WTC11 (cell line): ENCODE results near the gene ALG6. TPM values are rescaled to one million over a fixed set of nuclear protein-coding genes. Genes with fewer than 3 reads are reported as not detected.

Experiments used
- ATAC-seq: fragments of 200-7000 bp; cut with Tn5 transposase; 2 replicates; pipeline ENCODE4 v1.10.0; 2021; ENCODE audit warnings: mild to moderate bottlenecking, moderate library complexity
- CTCF ChIA-PET: fragments of 300-600 bp; sonication (Branson Sonifier 250); formaldehyde crosslinking; loops from one replicate; lab custom pipeline; 2021; ENCODE audit warnings: antibody characterized with exemption; lab: Charles Lee
- POLR2A ChIA-PET: fragments of 350-600 bp; sonication (Branson Sonifier 250); formaldehyde crosslinking; loops from one replicate; lab custom pipeline; 2021; ENCODE audit warnings: antibody characterized with exemption; lab: Charles Lee
- DNase-seq: peaks from one replicate; pipeline ENCODE4 v3.0.0; 2021; ENCODE audit warnings: low spot score
- H3K27ac Mint-ChIP-seq: 2 replicates; pipeline ENCODE4 v1.8.0; 2021; ENCODE audit warnings: mixed read lengths
- H3K27me3 Mint-ChIP-seq: 2 replicates; pipeline ENCODE4 v1.8.0; 2021; ENCODE audit warnings: low read depth, mild to moderate bottlenecking, moderate library complexity, mixed read lengths
- H3K36me3 Mint-ChIP-seq: 2 replicates; pipeline ENCODE4 v1.8.0; 2021; ENCODE audit warnings: mixed read lengths
- H3K4me1 Mint-ChIP-seq: 2 replicates; pipeline ENCODE4 v1.8.0; 2022; ENCODE audit warnings: mixed read lengths
- H3K4me3 Mint-ChIP-seq: 2 replicates; pipeline ENCODE4 v1.8.0; 2021; ENCODE audit warnings: mild to moderate bottlenecking, moderate library complexity, mixed read lengths
- H3K9me3 Mint-ChIP-seq: 2 replicates; pipeline ENCODE4 v1.8.0; 2021; ENCODE audit warnings: mixed read lengths
- AFF4 ChIP-seq: sonication (generic); formaldehyde crosslinking; IDR thresholded peaks from 2 replicates; pipeline ENCODE4 v1.8.1; 2023; ENCODE audit warnings: mild to moderate bottlenecking, missing genetic modification reagents, borderline replicate concordance
- AR ChIP-seq: fragments of 250-450 bp; sonication (Bioruptor Pico); IDR thresholded peaks from 2 replicates; pipeline ENCODE4 v1.9.0; 2021; ENCODE audit warnings: mild to moderate bottlenecking
- ATF3 ChIP-seq: sonication (generic); formaldehyde crosslinking; conservative IDR thresholded peaks from 2 replicates; pipeline ENCODE4 v1.8.1; 2022; ENCODE audit warnings: mild to moderate bottlenecking, missing genetic modification reagents
- CBFB ChIP-seq: sonication (generic); formaldehyde crosslinking; IDR thresholded peaks from 2 replicates; pipeline ENCODE4 v1.8.1; 2022; ENCODE audit warnings: mild to moderate bottlenecking, low read depth, missing genetic modification reagents
- E2F1 ChIP-seq: sonication (generic); formaldehyde crosslinking; IDR thresholded peaks from 2 replicates; pipeline ENCODE4 v1.8.0; 2022; ENCODE audit warnings: mild to moderate bottlenecking, missing genetic modification reagents
- FOXJ3 ChIP-seq: sonication (generic); formaldehyde crosslinking; IDR thresholded peaks from 2 replicates; pipeline ENCODE4 v1.9.0; 2021; ENCODE audit warnings: missing genetic modification reagents, mild to moderate bottlenecking, borderline replicate concordance
- FOXP1 ChIP-seq: sonication (generic); formaldehyde crosslinking; IDR thresholded peaks from 2 replicates; pipeline ENCODE4 v1.8.0; 2022; ENCODE audit warnings: missing genetic modification reagents, mild to moderate bottlenecking, moderate library complexity, borderline replicate concordance
- GRHL2 ChIP-seq: fragments of 250-450 bp; sonication (Bioruptor Pico); IDR thresholded peaks from 2 replicates; pipeline ENCODE4 v1.8.0; 2022; ENCODE audit warnings: mild to moderate bottlenecking, moderate library complexity; ENCODE audit not compliant: insufficient replicate concordance, severe bottlenecking
- JAZF1 ChIP-seq: fragments of 250-450 bp; sonication (Bioruptor Pico); IDR thresholded peaks from 2 replicates; pipeline ENCODE4 v1.9.0; 2021; ENCODE audit warnings: moderate library complexity, mild to moderate bottlenecking, inconsistent platforms
- MXD4 ChIP-seq: fragments of 250-450 bp; sonication (Bioruptor Pico); IDR thresholded peaks from 2 replicates; pipeline ENCODE4 v1.8.0; 2021; ENCODE audit warnings: mild to moderate bottlenecking, moderate library complexity, borderline replicate concordance
- PREB ChIP-seq: sonication (generic); formaldehyde crosslinking; IDR thresholded peaks from 2 replicates; pipeline ENCODE4 v1.8.1; 2022; ENCODE audit warnings: mild to moderate bottlenecking, missing genetic modification reagents, moderate library complexity, borderline replicate concordance
- RELA ChIP-seq: sonication (generic); formaldehyde crosslinking; IDR thresholded peaks from 2 replicates; pipeline ENCODE4 v1.8.1; 2022; ENCODE audit warnings: missing genetic modification reagents, mild to moderate bottlenecking, borderline replicate concordance
- SMAD4 ChIP-seq: sonication (generic); formaldehyde crosslinking; IDR thresholded peaks from 2 replicates; pipeline ENCODE4 v1.8.0; 2022; ENCODE audit warnings: mild to moderate bottlenecking, missing genetic modification reagents
- SP1 ChIP-seq: sonication (generic); formaldehyde crosslinking; conservative IDR thresholded peaks from 2 replicates; pipeline ENCODE4 v1.8.1; 2022; ENCODE audit warnings: missing genetic modification reagents
- TEAD1 ChIP-seq: sonication (generic); formaldehyde crosslinking; IDR thresholded peaks from 2 replicates; pipeline ENCODE4 v1.8.0; 2022; ENCODE audit warnings: mild to moderate bottlenecking, missing genetic modification reagents
- TEAD4 ChIP-seq: sonication (generic); formaldehyde crosslinking; IDR thresholded peaks from 2 replicates; pipeline ENCODE4 v1.8.0; 2022; ENCODE audit warnings: mild to moderate bottlenecking, missing genetic modification reagents
- ZNF219 ChIP-seq: sonication (generic); formaldehyde crosslinking; IDR thresholded peaks from 2 replicates; pipeline ENCODE4 v1.8.0; 2023; ENCODE audit warnings: missing genetic modification reagents, mild to moderate bottlenecking, borderline replicate concordance
- ZNF423 ChIP-seq: fragments of 250-450 bp; sonication (Bioruptor Pico); IDR thresholded peaks from 2 replicates; pipeline ENCODE4 v2.1.2; 2022; ENCODE audit warnings: mild to moderate bottlenecking, moderate library complexity
- total RNA-seq: library from RNA; stranded (reverse); gene quantifications from 3 replicates; pipeline ENCODE4 v1.2.3, GENCODE V29; 2021

ALG6 gene
- total RNA-seq, 1 experiment from 2014 or later, result 17.6 TPM

- TF ChIP-seq AFF4 (CRISPR knock-in tag), result no peak
Measured at GRCh38 chr1:63362073-63362472, 5.4 kb upstream of the ALG6 start (continued).

GRCh38 chr1:63362578-63362977 is 4.8 kb upstream of the ALG6 start:
- no peak for TF ChIP-seq ZNF219 (CRISPR knock-in tag)
- TF ChIP-seq AR (CRISPR knock-in tag), result no peak
- TF ChIP-seq JAZF1, result no peak
- TF ChIP-seq FOXP1 (CRISPR knock-in tag), result no peak
- TF ChIP-seq CBFB (CRISPR knock-in tag), result no peak
- TF ChIP-seq PREB (CRISPR knock-in tag), result no peak
- TF ChIP-seq TEAD4 (CRISPR knock-in tag), result no peak
- no peak for TF ChIP-seq RELA (CRISPR knock-in tag)
- TF ChIP-seq MXD4 (CRISPR knock-in tag), result no peak
- TF ChIP-seq ZNF423 (CRISPR knock-in tag), result no peak
- no peak for TF ChIP-seq E2F1 (CRISPR knock-in tag)
- TF ChIP-seq SP1 (CRISPR knock-in tag), result no peak
- no peak for TF ChIP-seq FOXJ3 (CRISPR knock-in tag)
- no peak for TF ChIP-seq TEAD1 (CRISPR knock-in tag)
- no peak for TF ChIP-seq GRHL2 (CRISPR knock-in tag)
- no peak for TF ChIP-seq SMAD4
- no peak for TF ChIP-seq ATF3 (CRISPR knock-in tag)
- Mint-ChIP-seq H3K9me3 (peaks cover 10% of the 10 kb centered on the region), H3K4me3 (no peak overlapping the region), H3K27me3 (peaks cover 12% of the 10 kb centered on the region), H3K27ac (no peak overlapping the region), H3K36me3 (peaks cover 3% of the 10 kb centered on the region), H3K4me1 (peaks cover 28% of the 10 kb centered on the region)
- ATAC-seq, result no peak
- no peak for DNase-seq
- CTCF ChIA-PET, result no interaction called here
- POLR2A ChIA-PET, result no interaction called here
